Psoas muscle (tissue), 8 donors: ENCODE measurements around the gene KLHL9. TPM values are rescaled to one million over a fixed set of nuclear protein-coding genes. Genes with fewer than 3 reads are reported as not detected.

Source experiments
- ATAC-seq, 4 donors: fragments of 200-7000 bp; cut with Tn5 transposase; one replicate each; pipeline ENCODE4 v1.9.1; 2020; ENCODE audit warnings: moderate library complexity in 3 of 4, mild to moderate bottlenecking in 2 of 4
- DNase-seq, 2 donors: peaks; one replicate each; pipeline ENCODE4 v3.0.0-alpha.2; 2020
- H3K27ac ChIP-seq: fragments of 200-600 bp; one replicate; pipeline ENCODE4 v1.8.0; 2022
- H3K27me3 ChIP-seq, 3 donors: fragments of 200-600 bp in 1 of 3; one replicate each; pipeline versions ENCODE4 v1.6.1 to v1.8.0; 2013 to 2022; ENCODE audit warnings: low read length in 2 of 3, mild to moderate bottlenecking in 2 of 3, moderate library complexity in 1 of 3; ENCODE audit not compliant: insufficient read depth in 3 of 3
- H3K36me3 ChIP-seq, 2 donors: fragments of 200-600 bp in 1 of 2; one replicate each; pipeline versions ENCODE4 v1.6.1 to v1.8.0; 2013 to 2022; ENCODE audit warnings: low read depth in 1 of 2, mild to moderate bottlenecking in 1 of 2, moderate library complexity in 1 of 2; ENCODE audit not compliant: insufficient read depth in 1 of 2
- H3K4me1 ChIP-seq: fragments of 200-600 bp; one replicate; pipeline ENCODE4 v1.8.0; 2022
- H3K4me3 ChIP-seq: fragments of 200-600 bp; one replicate; pipeline ENCODE4 v1.8.0; 2022; ENCODE audit warnings: mild to moderate bottlenecking
- H3K9me3 ChIP-seq: fragments of 200-600 bp; one replicate; pipeline ENCODE4 v1.8.0; 2022
- WGBS, 3 donors: extraction: QIAGEN DNeasy Blood & Tissue Kit; methylation state at CpG; one replicate each; pipeline versions ENCODE4 v1.1.6 to v1.1.7; 2013; 5-methylcytosine and 5-hydroxymethylcytosine counted together
- intact Hi-C, 2 donors: fragments of 100-400 bp; cut with DNase I; formaldehyde crosslinking; loops; one replicate each; pipeline versions ENCODE4 v1.11.0 to v1.14.2; 2022
- polyA plus RNA-seq, 3 donors: library from polyadenylated mRNA; stranded (reverse); fragments of 200-250 nt; gene quantifications; one replicate each; pipeline ENCODE4 v1.2.3, GENCODE V29; 2013
- total RNA-seq, 4 donors: library from RNA; stranded (reverse); fragmentation: NEBNext Ultra II Directional in 2 of 4; extraction: Animal tissue kit (Norgen Biotek cat#: 25700) in 2 of 4; gene quantifications; one replicate each; pipeline versions ENCODE4 v1.2.1 to v1.2.4, GENCODE V29; 2021 to 2023
- TF ChIP-seq, protein P1 (sequence below): fragments of 200-600 bp; IDR thresholded peaks from one replicate; pipeline ENCODE4 v1.8.0; 2022; ENCODE audit warnings: antibody characterized with exemption
- donor health status: healthy with polysubstance abuse.
- donor health status: DM: no; HTN: no; CAD: no; lungs with moderate emphysema.
- donor health status: Bipolar disorder and iron deficiency.
- donor health status: healthy.
- donor health status: DM: yes; HTN: yes; CAD: no.
- donor health status: DM: no; HTN: no; CAD: no.
- donor health status: DM: no; HTN: no; CAD: no.
- donor health status: DM: yes; HTN: yes; CAD: no.

KLHL9 gene
- total and polyA plus RNA-seq, 7 donors: 3.6 to 10.2 (median 7.8) TPM

GRCh38 chr9:21294364-21294774, 40.8 kb downstream of the KLHL9 start:
- intact Hi-C loops: no loop called here
- DNase-seq: no peak
- no peaks in the 10 kb centered on the region for H3K9me3 ChIP-seq
- 65 to 69% (median 68%) methylated on average over 1 of the region's 1 CpG for WGBS, 3 donors
- TF ChIP-seq, protein P1, sequence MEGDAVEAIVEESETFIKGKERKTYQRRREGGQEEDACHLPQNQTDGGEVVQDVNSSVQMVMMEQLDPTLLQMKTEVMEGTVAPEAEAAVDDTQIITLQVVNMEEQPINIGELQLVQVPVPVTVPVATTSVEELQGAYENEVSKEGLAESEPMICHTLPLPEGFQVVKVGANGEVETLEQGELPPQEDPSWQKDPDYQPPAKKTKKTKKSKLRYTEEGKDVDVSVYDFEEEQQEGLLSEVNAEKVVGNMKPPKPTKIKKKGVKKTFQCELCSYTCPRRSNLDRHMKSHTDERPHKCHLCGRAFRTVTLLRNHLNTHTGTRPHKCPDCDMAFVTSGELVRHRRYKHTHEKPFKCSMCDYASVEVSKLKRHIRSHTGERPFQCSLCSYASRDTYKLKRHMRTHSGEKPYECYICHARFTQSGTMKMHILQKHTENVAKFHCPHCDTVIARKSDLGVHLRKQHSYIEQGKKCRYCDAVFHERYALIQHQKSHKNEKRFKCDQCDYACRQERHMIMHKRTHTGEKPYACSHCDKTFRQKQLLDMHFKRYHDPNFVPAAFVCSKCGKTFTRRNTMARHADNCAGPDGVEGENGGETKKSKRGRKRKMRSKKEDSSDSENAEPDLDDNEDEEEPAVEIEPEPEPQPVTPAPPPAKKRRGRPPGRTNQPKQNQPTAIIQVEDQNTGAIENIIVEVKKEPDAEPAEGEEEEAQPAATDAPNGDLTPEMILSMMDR: no peak
- H3K27me3 ChIP-seq: peaks cover 0 to 4% (median 0%) of the 10 kb centered on the region in 3 donors
- no peak for ATAC-seq
- H3K4me1 ChIP-seq: no peaks in the 10 kb centered on the region
- H3K4me3 ChIP-seq: no peak overlapping the region
- no peak overlapping the region for H3K27ac ChIP-seq
- no peaks in the 10 kb centered on the region for H3K36me3 ChIP-seq

DNA sequence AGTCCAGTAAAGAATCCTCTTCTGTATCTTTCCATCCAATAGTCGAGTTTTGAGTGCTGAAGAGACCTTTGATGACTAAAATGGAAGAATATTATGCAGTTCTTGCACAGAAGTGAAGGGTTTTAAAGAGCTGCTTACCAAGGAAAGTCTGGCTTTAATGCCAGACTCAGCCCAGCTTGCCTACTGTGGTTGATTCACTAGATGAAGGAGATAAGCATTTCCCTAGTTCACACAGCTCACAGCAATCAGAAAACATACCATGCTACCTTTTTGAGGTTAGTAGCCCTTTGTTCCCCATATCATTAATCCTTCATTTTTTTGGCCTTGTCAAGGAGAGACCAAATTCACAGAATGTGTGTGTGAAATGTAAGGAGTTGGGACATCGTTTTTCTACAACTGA, 45.4 kb downstream of the KLHL9 start:
- intact Hi-C loops: no loop called here
- H3K27me3 ChIP-seq: peaks cover 0 to 4% (median 0%) of the 10 kb centered on the region in 3 donors
- 33 to 38% (median 36%) methylated on average over 2 of the region's 2 CpGs for WGBS, 3 donors
- H3K27ac ChIP-seq: no peak overlapping the region
- ATAC-seq: no peak
- H3K9me3 ChIP-seq: no peaks in the 10 kb centered on the region
- TF ChIP-seq, protein P1: no peak
- H3K36me3 ChIP-seq: no peaks in the 10 kb centered on the region
- no peak overlapping the region for H3K4me3 ChIP-seq
- no peaks in the 10 kb centered on the region for H3K4me1 ChIP-seq
- no peak for DNase-seq

DNA sequence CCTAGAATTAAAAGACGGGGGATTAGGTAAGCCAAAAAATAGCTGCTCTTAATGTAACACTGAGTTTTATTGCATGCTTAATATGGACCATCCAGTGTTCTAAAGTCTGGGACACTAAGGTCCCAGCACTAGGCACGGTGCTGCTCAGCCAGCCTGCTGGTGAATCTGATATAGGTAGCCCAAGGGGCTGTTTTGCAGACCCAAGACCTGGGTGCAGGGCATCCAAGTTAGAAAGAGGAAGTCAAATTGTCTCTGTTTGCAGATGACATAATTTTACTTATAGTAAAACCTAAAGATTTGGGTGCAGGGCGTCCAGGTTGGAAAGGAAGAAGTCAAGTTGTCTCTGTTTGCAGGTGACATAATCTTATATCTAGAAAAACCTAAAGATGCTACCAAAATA, 47.9 kb downstream of the KLHL9 start:
- intact Hi-C loops: no loop called here
- Histone ChIP-seq H3K9me3 (no peaks in the 10 kb centered on the region), H3K27me3 (no peaks in the 10 kb centered on the region), H3K36me3 (no peaks in the 10 kb centered on the region), H3K4me1 (no peaks in the 10 kb centered on the region), H3K4me3 (no peak overlapping the region), H3K27ac (no peak overlapping the region)
- WGBS, 3 donors: 65 to 75% (median 70%) methylated on average over 3 of the region's 3 CpGs
- DNase-seq (no peak), ATAC-seq (no peak)
- TF ChIP-seq, protein P1: no peak

DNA sequence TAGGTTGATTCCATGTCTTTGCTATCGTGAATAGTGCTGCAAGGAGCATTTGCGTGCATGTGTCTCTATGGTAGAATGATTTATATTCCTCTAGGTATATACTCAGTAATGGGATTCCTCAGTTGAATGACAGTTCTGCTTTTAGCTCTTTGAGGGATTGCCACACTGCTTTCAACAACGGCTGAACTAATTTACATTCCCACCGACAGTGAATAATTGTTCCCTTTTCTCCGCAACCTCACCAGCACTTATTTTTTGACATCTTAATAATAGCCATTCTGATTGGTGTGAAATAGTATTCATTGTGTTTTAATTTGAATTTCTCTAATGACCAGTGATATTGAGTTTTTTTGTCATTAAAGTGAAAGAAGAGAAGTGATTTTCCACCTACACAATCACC, 48.5 kb downstream of the KLHL9 start:
- ATAC-seq (no peak), DNase-seq (no peak)
- Histone ChIP-seq H3K4me1 (no peaks in the 10 kb centered on the region), H3K9me3 (no peaks in the 10 kb centered on the region), H3K4me3 (no peak overlapping the region), H3K36me3 (no peaks in the 10 kb centered on the region), H3K27ac (no peak overlapping the region), H3K27me3 (no peaks in the 10 kb centered on the region)
- intact Hi-C loops: no loop called here
- WGBS, 3 donors: 80 to 84% (median 84%) methylated on average over 5 of the region's 5 CpGs
- TF ChIP-seq, protein P1: no peak

DNA sequence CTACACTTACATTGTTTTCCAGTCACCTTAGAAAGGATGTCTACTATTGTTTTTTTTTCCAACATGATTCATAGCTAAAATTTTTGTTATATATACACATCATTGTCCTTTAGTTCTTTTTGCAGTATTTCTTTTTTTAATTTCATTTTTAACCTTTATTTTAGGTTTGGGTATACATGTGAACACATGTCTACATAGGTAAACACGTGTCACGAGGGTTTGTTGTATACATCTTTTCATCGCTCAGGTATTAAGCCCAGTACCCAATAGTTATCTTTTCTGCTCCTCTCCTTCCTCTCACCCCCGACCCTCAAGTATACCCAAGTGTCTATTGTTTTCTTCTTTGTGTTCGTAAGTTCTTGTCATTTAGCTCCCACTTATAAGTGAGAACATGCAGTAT, 49.1 kb downstream of the KLHL9 start:
- DNase-seq (no peak), ATAC-seq (no peak)
- WGBS, 3 donors: 87 to 90% (median 89%) methylated on average over 5 of the region's 5 CpGs
- intact Hi-C loops: no loop called here
- no peak overlapping the region for H3K27ac ChIP-seq
- no peaks in the 10 kb centered on the region for H3K9me3 ChIP-seq
- no peaks in the 10 kb centered on the region for H3K36me3 ChIP-seq
- no peaks in the 10 kb centered on the region for H3K4me1 ChIP-seq
- TF ChIP-seq, protein P1: no peak
- no peaks in the 10 kb centered on the region for H3K27me3 ChIP-seq
- no peak overlapping the region for H3K4me3 ChIP-seq
